ENCODE data around the gene SRSF4. TPM values are rescaled to one million over a fixed set of nuclear protein-coding genes. Genes with fewer than 3 reads are reported as not detected.

The SRSF4 gene
- total and polyA plus RNA-seq, 10 of the 15 experiments (the other 5 are each of a cell fraction or from before 2014, with no cell fraction given), result 17.2 to 107 (median 78.6) TPM

GRCh38 chr1:29162025-29162424, 19.7 kb downstream of the SRSF4 start (continued):
- TF ChIP-seq ATF2 (IDR thresholded peaks at IDR 0.05; ENCODE audit: low read length), result no peak

- intact Hi-C loops (cut with micrococcal nuclease; ENCODE audit: unreplicated experiment) (no loop called here), in situ Hi-C loops (cut with MboI) (no loop called here)
- CTCF ChIA-PET, result interaction anchor here (1.1 to 1.6 kb wide), 2 partner anchors 38 to 43 kb away, joined by 3 read pairs; no protein-coding TSS in a partner anchor
- no peak for TF ChIP-seq PAX5 (IDR thresholded peaks at IDR 0.05; ENCODE audit: borderline replicate concordance, low read depth, low read length)
- TF ChIP-seq ZBTB4 (CRISPR knock-in tag; IDR thresholded peaks at IDR 0.05), result no peak
- no peak for TF ChIP-seq IRF5 (IDR thresholded peaks at IDR 0.05; ENCODE audit: borderline replicate concordance)
- TF ChIP-seq CEBPZ (IDR thresholded peaks at IDR 0.05; ENCODE audit: low read depth, low read length), result no peak
- no peak for TF ChIP-seq RB1 (IDR thresholded peaks at IDR 0.05; ENCODE audit: borderline replicate concordance)
- no peak for TF ChIP-seq PRDM15 (CRISPR knock-in tag; IDR thresholded peaks at IDR 0.05)
- TF ChIP-seq ZSCAN29 (IDR thresholded peaks at IDR 0.05), result no peak
Observed at GRCh38 chr1:29159773-29160172, 21.9 kb downstream of the SRSF4 start.

More at GRCh38 chr1:29159773-29160172, 21.9 kb downstream of the SRSF4 start:
- no peak overlapping the region for H3K4me2 ChIP-seq (ENCODE audit: control insufficient read depth, insufficient read depth)
- FAIRE-seq (no peak), DNase-seq (ENCODE audit: low read depth, low spot score) (no peak), ATAC-seq (no peak)
- no peak overlapping the region for H3K4me3 ChIP-seq
- RAD21 ChIA-PET (ENCODE audit: unreplicated experiment), result interaction anchor here (1.3 kb wide), 1 partner anchor 43 kb away, joined by 4 read pairs; no protein-coding TSS in a partner anchor
- 0 out of 2 replicates have a peak, but pooled peaks cover 2% of the 10 kb centered on the region for H4K20me1 ChIP-seq (ENCODE audit: control insufficient read depth, insufficient read depth)
- H3K27ac ChIP-seq (ENCODE audit: control insufficient read depth, insufficient read depth), result no peak overlapping the region
- H3K9me3 ChIP-seq (replicated peaks; ENCODE audit: control insufficient read depth, insufficient read depth, low read length), result no peaks in the 10 kb centered on the region
- peaks cover 25% of the 10 kb centered on the region for H3K79me2 ChIP-seq (ENCODE audit: control insufficient read depth, insufficient read depth, low read length)
- POLR2A ChIA-PET, result no interaction called here
- SMC1A ChIA-PET (ENCODE audit: uncharacterized antibody, unreplicated experiment), result interaction anchor here (0.7 to 2.7 kb wide), 2 partner anchors 11 to 73 kb away, joined by 4 to 11 read pairs; no protein-coding TSS in a partner anchor
- no peaks in the 10 kb centered on the region for H3K27me3 ChIP-seq (replicated peaks in 1 of 2; ENCODE audit: control insufficient read depth in 2 of 2, insufficient read depth in 2 of 2, low read length in 1 of 2)
- H3K9ac ChIP-seq (ENCODE audit: control insufficient read depth, insufficient read depth, low read length), result no peak overlapping the region
- peaks cover 13 to 43% of the 10 kb centered on the region in 2 experiments for H3K36me3 ChIP-seq (ENCODE audit: control insufficient read depth in 2 of 2, insufficient read depth in 2 of 2, low read length in 1 of 2)
- no peaks in the 10 kb centered on the region for H3K4me1 ChIP-seq (ENCODE audit: control insufficient read depth, insufficient read depth, low read length)
- WGBS (ENCODE audit: insufficient coverage, insufficient replicate concordance, low lambda C conversion rate, missing lambda C conversion rate), result 82% methylated on average over 3 of the region's 3 CpGs
- no peak overlapping the region for H2AFZ ChIP-seq (ENCODE audit: control insufficient read depth, low read depth, low read length)
- no TSS peak for BruUV-seq (replicated peaks)

Measured in GM12878 (cell line).